PFSK-1 (cell line): ENCODE measurements around the gene HCST.

ENCODE experiments used
- FOXP2 ChIP-seq: optimal IDR thresholded peaks from 2 replicates; pipeline ENCODE3; 2011; ENCODE audit warnings: borderline replicate concordance, control low read depth, inconsistent platforms; ENCODE audit not compliant: insufficient read depth; ENCODE audit errors: extremely low read length, extremely low read depth
- POLR2AphosphoS5 ChIP-seq: IDR thresholded peaks from 2 replicates; pipeline ENCODE4 v1.6.1; 2012; ENCODE audit warnings: low read depth, mild to moderate bottlenecking, control low read depth, low read length, moderate library complexity
- REST ChIP-seq, 2 experiments: IDR thresholded peaks; 2 replicates each; pipeline versions ENCODE4 v1.6.1 to v1.8.0; 2011 to 2012; ENCODE audit warnings: low read depth in 2 of 2, low read length in 2 of 2, control low read depth in 1 of 2, inconsistent platforms in 1 of 2, mild to moderate bottlenecking in 1 of 2, moderate library complexity in 1 of 2; ENCODE audit not compliant: insufficient read depth in 1 of 2
- SIN3A ChIP-seq: IDR thresholded peaks from 2 replicates; pipeline ENCODE4 v1.6.1; 2012; ENCODE audit warnings: mild to moderate bottlenecking, low read length, moderate library complexity, borderline replicate concordance; ENCODE audit not compliant: insufficient read depth
- TAF1 ChIP-seq: IDR thresholded peaks from 2 replicates; pipeline ENCODE4 v1.6.1; 2012; ENCODE audit warnings: low read length, control low read depth, borderline replicate concordance; ENCODE audit not compliant: insufficient read depth

HCST gene

GRCh38 chr19:35882114-35882832, 20.1 kb upstream of the HCST start:
- no peak for TF ChIP-seq FOXP2
- no peak for TF ChIP-seq TAF1
- no peak for TF ChIP-seq POLR2AphosphoS5
- no peak for TF ChIP-seq SIN3A
- TF ChIP-seq REST (IDR thresholded peaks at IDR 0.05; ENCODE audit: insufficient read depth in 1 of 2, low read depth in 2 of 2, low read length in 2 of 2), result peak in 1 of 2 experiments; percentile 48; a peak in 2 of 4 replicates

DNA sequence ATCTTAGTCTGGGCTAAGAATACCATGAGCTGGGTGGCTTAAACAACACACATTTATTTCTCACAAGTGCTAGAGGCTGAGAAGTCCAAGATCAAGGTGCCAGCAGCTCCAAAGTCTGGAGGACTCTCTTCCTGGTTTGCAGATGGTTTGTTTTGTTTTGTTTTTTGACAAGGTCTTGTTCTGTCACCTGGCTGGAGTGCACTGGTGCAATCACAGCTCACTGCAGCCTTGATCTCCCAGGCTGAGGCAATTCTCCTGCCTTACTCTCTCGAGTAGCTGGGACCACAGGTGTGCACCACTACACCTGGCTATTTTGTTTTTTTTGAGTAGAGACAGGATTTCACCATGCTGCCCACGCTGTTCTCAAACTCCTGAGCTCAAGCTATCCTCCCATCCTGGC, 18.4 kb upstream of the HCST start:
- TF ChIP-seq POLR2AphosphoS5 (no peak), FOXP2 (no peak), SIN3A (no peak), TAF1 (no peak), REST (IDR thresholded peaks at IDR 0.05; ENCODE audit: insufficient read depth in 1 of 2, low read depth in 2 of 2, low read length in 2 of 2) (no peak)

GRCh38 chr19:35885225-35885738, 17.0 kb upstream of the HCST start:
- no peak for TF ChIP-seq TAF1

- TF ChIP-seq TAF1 (no peak), FOXP2 (no peak), SIN3A (no peak), POLR2AphosphoS5 (no peak), REST (IDR thresholded peaks at IDR 0.05; ENCODE audit: insufficient read depth in 1 of 2, low read depth in 2 of 2, low read length in 2 of 2) (no peak)
Observed at GRCh38 chr19:35885904-35886303, 16.4 kb upstream of the HCST start.

GRCh38 chr19:35887197-35887596, 15.1 kb upstream of the HCST start:
- TF ChIP-seq REST (IDR thresholded peaks at IDR 0.05; ENCODE audit: insufficient read depth in 1 of 2, low read depth in 2 of 2, low read length in 2 of 2) (no peak), FOXP2 (no peak), POLR2AphosphoS5 (no peak)
